NCI-H1694 treated with DMSO at 0.1 percent for 48 hours (cell line): Measurements from ENCODE around the gene ACKR3.

Source experiments
- DNase-seq: peaks from one replicate; lab custom pipeline; 2025; lab: John Stamatoyannopoulos, UW

Gene ACKR3

DNA sequence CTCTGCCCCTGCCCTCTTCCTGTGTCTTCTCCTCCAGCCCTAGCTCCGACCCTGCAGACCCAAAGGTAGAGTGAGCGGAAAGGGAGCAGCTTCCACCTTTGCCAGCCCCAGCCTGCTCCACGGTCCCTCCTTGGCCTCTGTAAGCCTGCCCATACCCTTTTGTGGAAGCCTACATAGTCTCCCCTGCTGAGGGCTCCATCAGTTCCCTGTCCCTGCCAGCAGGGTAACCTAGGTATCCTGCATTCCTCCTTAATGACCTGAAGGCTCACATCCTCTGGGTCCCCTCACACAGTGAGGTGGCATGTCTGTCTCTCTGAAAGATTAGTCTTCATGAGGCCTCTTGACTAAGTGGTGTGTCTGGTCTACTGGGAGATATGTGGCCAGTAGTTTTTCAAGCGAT, 20.5 kb upstream of the ACKR3 start:
- no peak for DNase-seq

GRCh38 chr2:236550290-236550689, 19.3 kb upstream of the ACKR3 start:
- DNase-seq: no peak

DNA sequence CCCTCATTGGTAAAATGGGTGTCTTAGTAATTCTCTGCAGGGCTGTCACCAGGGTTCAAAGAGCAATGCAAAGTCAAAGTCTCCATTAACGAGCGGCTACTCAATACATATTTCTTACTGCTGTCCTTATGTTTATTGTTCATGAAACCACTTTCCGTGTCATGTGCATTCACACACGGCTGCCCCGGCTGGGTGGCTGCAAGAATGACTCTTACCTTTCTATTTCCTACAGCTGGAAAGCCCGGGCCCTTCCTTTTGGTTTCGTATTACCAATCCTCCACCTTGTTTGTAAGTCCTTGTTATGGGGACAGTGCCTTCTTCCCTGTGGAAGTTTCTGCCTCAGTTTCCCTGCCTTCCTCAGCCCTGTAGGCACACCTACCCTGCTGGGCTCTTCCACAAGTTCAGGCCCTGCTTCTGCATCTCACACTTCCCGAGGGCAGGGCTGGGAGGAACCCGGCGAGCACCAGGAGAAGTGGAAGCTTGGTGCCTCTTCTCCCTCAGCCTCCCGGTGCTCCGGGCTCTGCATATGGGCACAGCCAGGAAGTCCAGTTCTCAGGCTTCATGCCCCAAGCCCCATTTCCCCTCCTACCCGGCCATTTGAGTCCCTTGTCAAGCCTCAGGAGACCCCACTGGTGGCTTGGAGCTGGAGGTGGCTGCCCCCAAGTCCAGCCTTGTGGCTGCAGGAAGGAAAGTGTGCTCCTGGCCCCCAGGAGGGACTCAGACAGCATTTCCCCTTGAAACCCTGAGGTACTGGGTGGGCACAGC, 18.7 kb upstream of the ACKR3 start:
- no peak for DNase-seq

DNA sequence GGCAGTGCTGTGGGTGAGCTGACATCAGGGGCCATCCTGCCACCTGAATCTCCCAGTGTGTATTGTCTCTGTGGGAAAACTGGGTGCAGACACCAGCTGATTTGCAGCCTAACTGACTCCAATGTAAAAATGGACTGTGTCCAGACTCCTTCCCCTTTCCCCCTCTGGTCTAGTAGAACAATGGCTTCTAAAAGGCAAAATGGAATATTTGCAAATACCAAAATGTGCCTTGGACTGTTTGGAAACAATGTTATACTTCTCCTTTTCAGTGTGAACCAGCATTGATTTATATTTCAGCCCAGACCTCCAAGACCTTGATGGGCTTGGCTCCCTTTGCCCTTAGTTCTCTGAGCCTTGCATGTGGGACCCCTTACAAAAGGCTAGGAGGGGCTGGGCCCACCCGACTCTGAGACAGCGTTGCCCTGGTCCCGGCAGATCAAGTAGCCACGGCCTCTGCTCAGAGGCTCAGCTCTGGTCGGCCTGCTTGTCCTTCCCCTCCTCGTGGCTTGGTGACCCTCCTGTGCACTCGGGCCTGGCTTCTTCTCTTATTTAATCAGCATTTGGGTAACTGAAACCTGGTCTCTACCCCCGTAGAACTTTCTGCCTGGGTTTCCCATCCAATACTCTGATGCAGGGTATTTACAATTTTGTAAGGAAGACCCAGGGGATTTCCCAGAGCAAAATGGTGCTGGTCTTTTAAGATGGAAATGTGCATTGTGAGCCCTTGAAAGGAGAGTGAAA, 18.0 kb upstream of the ACKR3 start:
- no peak for DNase-seq

DNA sequence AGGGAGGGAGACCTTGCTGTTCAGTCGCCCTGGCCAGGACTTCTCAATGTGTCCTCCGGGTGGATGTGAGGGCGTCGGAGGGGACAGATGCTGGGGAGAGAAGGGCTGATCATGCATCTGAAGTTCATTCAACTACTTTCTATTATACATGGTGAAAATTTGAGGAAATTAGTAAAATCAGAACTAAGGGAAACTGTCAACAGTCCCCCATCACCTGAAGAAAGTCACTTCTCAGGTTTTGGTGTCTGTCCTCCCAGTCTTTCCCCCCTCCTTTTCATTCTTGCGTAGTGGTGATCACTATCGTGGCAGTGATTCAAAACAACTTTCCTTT, 17.4 kb upstream of the ACKR3 start:
- no peak for DNase-seq

- no peak for DNase-seq
Observed at GRCh38 chr2:236552581-236553363, 16.9 kb upstream of the ACKR3 start.

DNA sequence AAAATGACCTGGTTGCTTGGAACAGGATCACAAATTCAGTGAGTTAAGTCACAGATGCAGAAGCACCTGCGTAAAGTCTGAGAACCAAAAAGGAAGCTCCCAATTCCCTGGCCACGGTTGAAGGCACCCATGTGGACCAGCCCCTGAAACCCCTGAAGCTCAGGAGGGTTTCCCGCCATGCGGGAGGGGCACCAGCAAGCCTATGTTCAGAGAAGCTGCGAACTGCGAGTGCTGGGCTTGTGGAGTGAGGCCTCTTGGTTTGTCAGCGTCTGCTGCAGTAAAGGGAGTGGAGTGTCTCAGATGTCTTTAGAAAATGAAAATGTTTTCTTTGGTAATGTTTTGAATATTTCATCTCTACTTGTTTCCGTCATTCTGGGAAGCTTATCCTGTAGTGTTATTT, 16.1 kb upstream of the ACKR3 start:
- DNase-seq: no peak

DNA sequence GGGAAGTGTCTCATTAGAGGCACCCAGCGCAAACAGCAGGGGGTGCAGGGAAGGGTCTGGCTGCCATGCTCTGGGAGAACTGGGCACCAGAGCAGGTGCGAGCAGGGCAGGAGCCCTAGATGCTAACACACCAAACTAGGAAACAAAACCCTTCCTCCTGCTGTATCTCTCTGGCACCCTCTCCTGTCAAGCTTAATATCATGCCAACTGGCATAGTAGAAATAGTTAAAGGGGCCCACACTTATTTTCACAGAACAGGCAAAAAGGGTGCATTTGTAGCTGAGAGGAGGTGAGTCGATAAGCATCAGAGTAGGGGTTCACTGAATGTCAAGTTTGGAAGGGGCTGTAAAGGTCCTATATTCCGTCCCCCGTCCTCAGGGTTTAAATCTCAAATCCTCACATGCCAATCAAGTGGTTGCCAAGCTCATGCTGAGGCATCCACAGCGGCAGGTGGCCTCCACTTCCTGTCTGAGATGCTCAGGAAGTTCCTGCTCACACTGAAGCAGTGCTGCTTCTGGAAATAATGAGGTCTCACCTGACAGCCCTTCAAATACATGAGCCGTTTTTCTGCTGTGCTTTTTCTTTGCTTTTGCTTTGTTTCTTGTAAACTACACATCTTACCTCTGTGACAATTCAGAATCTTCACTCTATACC, 14.9 kb upstream of the ACKR3 start:
- no peak for DNase-seq

GRCh38 chr2:236555481-236555880, 14.1 kb upstream of the ACKR3 start:
- DNase-seq: no peak

DNA sequence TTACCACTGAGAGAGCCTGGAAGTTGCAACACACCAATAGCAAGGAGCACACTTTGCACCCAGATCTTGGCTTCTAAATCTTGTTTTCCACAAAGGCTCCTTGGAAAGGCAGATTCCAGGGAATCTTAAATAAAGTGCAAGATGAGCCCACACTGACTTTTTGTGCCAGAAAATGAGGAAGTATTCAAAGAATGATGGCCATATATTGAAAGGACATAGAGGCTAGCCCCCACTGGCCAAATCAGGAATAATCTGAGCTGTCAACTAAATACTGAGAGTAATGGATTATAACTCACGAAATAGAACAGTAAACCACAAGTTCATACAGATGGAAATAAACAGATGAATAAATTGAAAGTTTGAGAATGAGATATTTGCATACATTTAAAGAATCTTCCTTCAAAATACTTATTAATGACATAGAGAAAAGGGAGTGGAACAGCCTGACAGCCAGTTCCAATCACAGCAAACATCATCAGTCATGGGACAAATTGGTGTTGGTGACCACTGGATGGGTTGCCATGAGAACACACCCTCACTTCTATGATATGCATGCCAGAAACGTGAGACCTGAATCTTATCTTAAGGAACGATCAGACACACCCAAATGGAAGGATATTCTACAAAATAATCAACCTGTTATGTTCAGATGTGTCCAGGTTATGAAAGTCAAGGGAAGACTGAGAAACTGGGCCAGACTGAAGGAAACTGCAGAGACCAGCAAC, 12.2 kb upstream of the ACKR3 start:
- no peak for DNase-seq

GRCh38 chr2:236558036-236558435, 11.6 kb upstream of the ACKR3 start:
- no peak for DNase-seq

GRCh38 chr2:236558993-236559978, 10.3 kb upstream of the ACKR3 start:
- no peak for DNase-seq

GRCh38 chr2:236561874-236562273, 7.8 kb upstream of the ACKR3 start:
- no peak for DNase-seq

DNA sequence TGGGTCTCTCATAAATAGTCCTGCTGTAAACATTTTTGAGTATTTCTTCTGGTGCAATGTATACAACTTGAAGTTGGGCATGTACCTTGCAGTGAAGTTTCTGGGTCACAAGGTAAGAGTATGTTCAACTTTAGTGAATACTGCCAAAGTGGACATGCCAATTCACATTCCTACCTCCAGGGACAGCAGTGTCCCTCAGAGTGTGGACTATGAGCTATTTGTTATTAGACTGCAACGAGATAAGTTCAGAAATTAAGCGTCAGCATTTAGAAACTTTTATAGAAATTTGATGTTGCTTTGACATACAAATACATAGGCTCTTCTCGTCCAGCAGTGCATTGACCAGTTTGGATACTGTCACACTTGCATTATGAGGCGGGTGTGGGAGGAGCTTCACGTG, 7.2 kb upstream of the ACKR3 start:
- no peak for DNase-seq

DNA sequence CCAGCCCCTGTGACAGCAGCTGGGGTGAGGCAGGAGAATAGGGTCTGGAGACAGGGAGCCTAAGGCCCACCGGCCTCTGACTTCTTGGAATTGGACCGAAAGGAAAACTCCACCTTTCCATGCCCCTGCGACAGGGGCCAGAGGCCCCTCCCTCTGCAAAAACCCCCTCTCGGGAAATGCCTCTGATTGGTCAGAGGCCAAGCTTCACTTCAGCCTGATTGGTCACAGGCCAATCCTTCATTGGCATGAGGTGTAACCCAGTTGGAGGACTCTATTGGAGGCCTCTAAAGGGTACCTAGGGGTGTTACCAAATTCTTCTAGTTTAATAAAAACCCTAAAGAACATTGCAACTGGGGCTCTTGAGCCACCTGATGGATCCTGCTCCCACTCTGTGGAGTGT, 5.7 kb upstream of the ACKR3 start:
- no peak for DNase-seq

DNA sequence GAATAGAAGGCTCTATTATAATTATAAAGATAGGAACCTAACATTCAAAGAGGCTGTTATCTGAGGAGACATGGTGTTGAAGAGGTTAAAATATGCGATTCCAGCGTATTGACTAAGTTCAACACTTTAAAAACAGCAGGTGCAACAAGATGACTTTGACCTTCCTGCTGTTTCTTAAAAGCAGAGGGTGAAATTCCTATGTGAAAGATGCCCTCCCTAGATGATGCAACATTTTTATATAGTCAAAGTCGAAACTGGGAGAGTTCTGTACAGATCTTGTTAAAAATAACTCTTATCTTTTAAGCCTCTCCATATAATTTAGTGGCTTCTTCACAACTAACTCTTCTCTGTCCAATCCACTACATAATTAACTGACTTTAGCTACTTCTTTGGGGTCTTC, 4.4 kb upstream of the ACKR3 start:
- no peak for DNase-seq

DNA sequence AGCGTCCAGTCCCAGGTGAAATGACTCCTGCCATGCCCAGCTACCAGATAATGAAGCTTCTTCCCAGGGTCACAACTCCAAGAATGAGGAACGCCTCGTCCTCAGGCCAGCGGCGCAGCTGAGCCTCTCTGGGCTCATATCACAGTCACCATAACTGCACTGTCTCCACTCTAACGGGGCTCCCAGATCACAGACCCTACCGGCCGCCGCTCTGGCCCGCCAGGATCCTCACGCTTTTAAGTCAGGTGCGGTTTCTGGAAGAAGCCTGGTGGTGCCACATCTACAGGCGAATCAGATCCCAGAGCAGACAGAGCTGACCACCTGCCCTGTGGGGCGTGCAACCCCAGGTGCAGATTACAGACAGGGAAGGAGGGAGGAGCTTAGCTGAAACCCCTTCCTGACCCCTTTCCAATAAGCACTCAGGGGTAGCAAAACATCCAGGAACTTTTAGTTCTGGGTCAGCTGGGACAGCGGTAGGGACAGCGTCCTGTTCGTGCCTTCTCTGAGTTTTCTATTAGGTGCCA, 3.7 kb upstream of the ACKR3 start:
- no peak for DNase-seq

DNA sequence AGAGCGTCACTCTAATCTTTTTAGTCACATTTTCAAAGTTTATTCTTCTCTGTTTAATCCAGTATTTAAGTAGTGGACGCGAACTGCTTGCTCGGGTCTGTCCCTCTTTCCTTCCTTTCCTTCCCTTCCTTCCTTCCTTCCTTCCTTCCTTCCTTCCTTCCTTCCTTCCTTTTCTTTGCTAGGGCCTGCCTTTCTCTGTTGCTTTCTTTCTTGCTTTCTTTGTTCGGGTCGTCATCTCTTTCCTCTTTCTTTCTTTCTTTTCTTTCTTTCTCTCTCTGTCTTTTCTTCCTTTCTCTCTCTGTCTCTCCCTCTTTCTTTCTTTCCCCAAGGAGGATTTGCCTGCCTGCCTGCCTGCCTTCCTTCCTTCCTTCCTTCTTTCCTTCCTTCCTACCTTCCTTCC, 3.0 kb upstream of the ACKR3 start:
- DNase-seq: no peak

DNA sequence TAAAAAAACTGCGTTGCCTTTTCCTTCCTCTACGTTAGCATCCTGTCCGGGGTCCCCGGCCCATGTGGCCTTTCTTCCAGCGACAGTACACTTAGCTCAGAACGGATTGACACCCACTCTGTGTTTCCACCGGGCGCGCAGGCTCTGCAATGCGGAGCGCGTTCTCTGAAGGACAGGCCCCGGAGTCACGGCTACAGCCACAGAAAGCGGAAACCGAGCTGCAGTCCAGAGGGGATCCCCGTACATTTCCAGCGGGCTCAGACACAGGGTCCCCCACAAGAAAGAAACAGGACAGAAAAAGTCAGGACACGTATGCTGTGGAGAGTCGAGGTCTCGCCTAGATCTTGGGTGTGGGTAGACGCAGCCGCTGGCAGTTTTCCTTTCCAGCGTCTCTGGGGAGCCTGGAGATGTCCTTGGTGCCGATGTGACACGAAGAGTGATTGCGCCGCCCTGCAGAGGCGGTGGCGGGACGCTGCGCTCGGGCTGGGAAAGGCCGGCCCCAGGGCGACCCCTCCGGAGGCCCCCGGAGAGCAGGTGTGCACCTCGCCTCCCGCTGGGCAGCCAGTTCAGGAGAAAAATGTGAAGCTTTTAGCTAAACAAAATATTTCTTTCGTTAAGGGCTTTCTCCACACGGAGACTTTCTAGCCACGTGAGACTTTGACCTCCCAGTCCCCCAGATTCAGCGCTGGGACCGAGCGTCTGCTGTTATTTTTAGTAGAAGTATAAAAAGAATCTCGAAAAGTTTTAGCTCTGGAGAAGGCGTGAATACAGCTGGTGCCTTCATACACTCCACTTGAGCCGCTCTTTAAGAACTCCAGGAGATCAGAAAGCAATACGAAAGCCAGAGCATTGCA, 1.3 kb upstream of the ACKR3 start:
- no peak for DNase-seq
